Stimulated activated CD8-positive, alpha-beta memory T cell treated with anti-CD3 and anti-CD28 coated beads, Interleukin-15, amount 100 ng/mL, for 4 hours (primary cell): Measurements from ENCODE around the gene ZBTB21.

Source experiments
- DNase-seq, 2 donors: peaks; one replicate each; pipeline ENCODE4 v3.0.0-alpha.2; 2020; ENCODE audit warnings: low read depth in 2 of 2

The ZBTB21 gene

GRCh38 chr21:42009831-42010506 is at the start of gene ZBTB21:
TSS of gene ZBTB21 (minus strand) at chr21:42010360. CDS start at chr21:41994095, 16,265 bp downstream.
- DNase-seq = peak; percentile 96 to 97

- DNase-seq = no peak
These were observed 49.6 kb upstream of the ZBTB21 start for GRCh38 chr21:42059721-42060120.

GRCh38 chr21:42059141-42059540 is 49.0 kb upstream of the ZBTB21 start:
- DNase-seq = no peak

- DNase-seq = no peak
These were observed 48.5 kb upstream of the ZBTB21 start for GRCh38 chr21:42058631-42059111.

GRCh38 chr21:42057851-42058437 is 47.8 kb upstream of the ZBTB21 start:
- no peak for DNase-seq

GRCh38 chr21:42056996-42057689 is 47.0 kb upstream of the ZBTB21 start:
- no peak for DNase-seq

GRCh38 chr21:42056468-42056867 is 46.3 kb upstream of the ZBTB21 start:
- no peak for DNase-seq

GRCh38 chr21:42055425-42055824 is 45.3 kb upstream of the ZBTB21 start:
- no peak for DNase-seq

GRCh38 chr21:42051788-42052187 is 41.6 kb upstream of the ZBTB21 start:
- DNase-seq = no peak

GRCh38 chr21:42049578-42050430 is 39.6 kb upstream of the ZBTB21 start:
- DNase-seq = no peak

- no peak for DNase-seq
These were observed 38.9 kb upstream of the ZBTB21 start for GRCh38 chr21:42048870-42049577.

- no peak for DNase-seq
These were observed 37.9 kb upstream of the ZBTB21 start for GRCh38 chr21:42047821-42048613.

- no peak for DNase-seq
These were observed 34.8 kb upstream of the ZBTB21 start for GRCh38 chr21:42044871-42045495.

- no peak for DNase-seq
These were observed 33.8 kb upstream of the ZBTB21 start for GRCh38 chr21:42043961-42044360.

GRCh38 chr21:42043201-42043895 is 33.2 kb upstream of the ZBTB21 start:
- DNase-seq = no peak

- no peak for DNase-seq
These were observed 32.5 kb upstream of the ZBTB21 start for GRCh38 chr21:42042651-42043050.

- no peak for DNase-seq
These were observed 31.6 kb upstream of the ZBTB21 start for GRCh38 chr21:42041711-42042110.

GRCh38 chr21:42041246-42041645 is 31.1 kb upstream of the ZBTB21 start:
- no peak for DNase-seq

- DNase-seq = no peak
These were observed 30.4 kb upstream of the ZBTB21 start for GRCh38 chr21:42040411-42041180.
